Thyroid gland (tissue), 4 donors: Measurements from ENCODE around the gene ESRRB. TPM values are rescaled to one million over a fixed set of nuclear protein-coding genes. Genes with fewer than 3 reads are reported as not detected.

Source experiments
- DNase-seq, 2 donors: peaks; one replicate each; pipeline ENCODE4 v3.0.0-alpha.2; 2019
- H3K27ac ChIP-seq, 3 donors: fragments of 200-600 bp; sonication (generic); 1 replicate in 2 of 3; 2 replicates in 1 of 3; pipeline ENCODE4 v1.5.1; 2016 to 2019; ENCODE audit warnings: mild to moderate bottlenecking in 1 of 3, moderate library complexity in 1 of 3
- H3K27me3 ChIP-seq: fragments of 200-600 bp; sonication (generic); one replicate; pipeline ENCODE4 v1.5.1; 2019
- H3K36me3 ChIP-seq, 2 donors: fragments of 200-600 bp; sonication (generic); one replicate each; pipeline ENCODE4 v1.5.1; 2016 to 2019
- H3K4me1 ChIP-seq, 2 donors: fragments of 200-600 bp; sonication (generic); one replicate each; pipeline ENCODE4 v1.5.1; 2017 to 2019
- H3K4me3 ChIP-seq, 3 donors: fragments of 200-600 bp; sonication (generic); replicated peaks in 1 of 3; 1 replicate in 2 of 3; 2 replicates in 1 of 3; pipeline ENCODE4 v1.5.1; 2016; ENCODE audit warnings: mild to moderate bottlenecking in 1 of 3
- H3K9me3 ChIP-seq: fragments of 200-600 bp; sonication (generic); one replicate; pipeline ENCODE4 v1.5.1; 2017
- CTCF ChIP-seq, 6 experiments: fragments of 200-600 bp in 3 of 6; fragments of 450-650 bp in 3 of 6; sonication (generic) in 3 of 6; IDR thresholded peaks; one replicate each; pipeline ENCODE4 v1.5.1; 2016 to 2019; ENCODE audit warnings: antibody characterized with exemption in 6 of 6, mild to moderate bottlenecking in 2 of 6, inconsistent platforms in 1 of 6, moderate library complexity in 1 of 6
- POLR2A ChIP-seq, 2 donors: fragments of 450-650 bp; IDR thresholded peaks; one replicate each; pipeline ENCODE4 v1.6.1; 2017; ENCODE audit warnings: antibody characterized with exemption in 2 of 2, mild to moderate bottlenecking in 2 of 2, moderate library complexity in 1 of 2
- WGBS, 2 donors: methylation state at CpG; one replicate each; pipeline ENCODE4 v1.1.5; 2017; 5-methylcytosine and 5-hydroxymethylcytosine counted together
- intact Hi-C: fragments of 100-400 bp; cut with DNase I; formaldehyde crosslinking; loops from one replicate; pipeline ENCODE4 v1.15.1; 2023
- total RNA-seq, 4 donors: library from RNA; depleted of rRNA; stranded (reverse); fragments of >200 nt; gene quantifications; one replicate each; pipeline ENCODE4 v1.2.3, GENCODE V29; 2016

Gene ESRRB
- total RNA-seq, 4 donors from 2014 or later = not detected

- intact Hi-C loops = no loop called here
- no peaks in the 10 kb centered on the region for H3K36me3 ChIP-seq
- TF ChIP-seq POLR2A (IDR thresholded peaks at IDR 0.05) (no peak), CTCF (IDR thresholded peaks at IDR 0.05) (no peak)
- no peak overlapping the region for H3K4me3 ChIP-seq
- no peaks in the 10 kb centered on the region for H3K4me1 ChIP-seq
- DNase-seq = no peak
- H3K9me3 ChIP-seq = no peaks in the 10 kb centered on the region
- H3K27ac ChIP-seq = no peak overlapping the region
- H3K27me3 ChIP-seq = no peaks in the 10 kb centered on the region
- WGBS, 2 donors = 47 to 55% methylated on average over 5 to 7 of the region's 8 CpGs
Measured at GRCh38 chr14:76346391-76347160, 29.4 kb upstream of the ESRRB start.

GRCh38 chr14:76348898-76349297, 27.0 kb upstream of the ESRRB start:
- peak in 1 of 2 donors; percentile 7 for DNase-seq
- H3K27me3 ChIP-seq = no peaks in the 10 kb centered on the region
- no peak overlapping the region for H3K27ac ChIP-seq
- 24 to 49% methylated on average over 8 of the region's 8 CpGs for WGBS, 2 donors
- H3K9me3 ChIP-seq = no peaks in the 10 kb centered on the region
- TF ChIP-seq POLR2A (IDR thresholded peaks at IDR 0.05) (no peak), CTCF (IDR thresholded peaks at IDR 0.05) (no peak)
- intact Hi-C loops = no loop called here
- H3K4me1 ChIP-seq = peaks cover 6 to 9% of the 10 kb centered on the region in 2 donors
- no peaks in the 10 kb centered on the region for H3K36me3 ChIP-seq
- no peak overlapping the region for H3K4me3 ChIP-seq

- no peak overlapping the region for H3K4me3 ChIP-seq
- TF ChIP-seq POLR2A (IDR thresholded peaks at IDR 0.05) (no peak), CTCF (IDR thresholded peaks at IDR 0.05) (no peak)
- intact Hi-C loops = loop anchor here (10.0 kb wide), 1 partner anchor 305 kb away; no protein-coding TSS in a partner anchor
- H3K27me3 ChIP-seq = no peaks in the 10 kb centered on the region
- DNase-seq = no peak
- H3K4me1 ChIP-seq = peaks cover 6 to 9% of the 10 kb centered on the region in 2 donors
- WGBS, 2 donors = 56 to 74% methylated on average over 4 of the region's 4 CpGs
- H3K27ac ChIP-seq = no peak overlapping the region
- no peaks in the 10 kb centered on the region for H3K9me3 ChIP-seq
- H3K36me3 ChIP-seq = no peaks in the 10 kb centered on the region
Measured at GRCh38 chr14:76349993-76350392, 25.9 kb upstream of the ESRRB start.

- Histone ChIP-seq H3K27me3 (no peaks in the 10 kb centered on the region), H3K9me3 (no peaks in the 10 kb centered on the region), H3K4me3 (no peak overlapping the region), H3K4me1 (peaks cover 6 to 9% of the 10 kb centered on the region in 2 donors), H3K36me3 (no peaks in the 10 kb centered on the region), H3K27ac (no peak overlapping the region)
- no peak for DNase-seq
- no peak for TF ChIP-seq POLR2A (IDR thresholded peaks at IDR 0.05)
- TF ChIP-seq CTCF (IDR thresholded peaks at IDR 0.05) = no peak
- 85 to 93% methylated on average over 5 of the region's 5 CpGs for WGBS, 2 donors
- intact Hi-C loops = loop anchor here (10.0 kb wide), 1 partner anchor 306 kb away; no protein-coding TSS in a partner anchor
Measured at GRCh38 chr14:76350671-76351070, 25.3 kb upstream of the ESRRB start.

GRCh38 chr14:76351941-76352340, 24.0 kb upstream of the ESRRB start:
- H3K36me3 ChIP-seq = no peaks in the 10 kb centered on the region
- no peak overlapping the region for H3K4me3 ChIP-seq
- no peak for DNase-seq
- H3K4me1 ChIP-seq = peaks cover 6 to 9% of the 10 kb centered on the region in 2 donors
- no peak overlapping the region for H3K27ac ChIP-seq
- TF ChIP-seq CTCF (IDR thresholded peaks at IDR 0.05) = no peak
- no peak for TF ChIP-seq POLR2A (IDR thresholded peaks at IDR 0.05)
- 80 to 86% methylated on average over 5 of the region's 5 CpGs for WGBS, 2 donors
- H3K27me3 ChIP-seq = no peaks in the 10 kb centered on the region
- H3K9me3 ChIP-seq = no peaks in the 10 kb centered on the region
- intact Hi-C loops = loop anchor here (10.0 kb wide), 1 partner anchor 307 kb away; no protein-coding TSS in a partner anchor
